A549 treated with AZD2906 at 1 μM for 4 hours (cell line): ENCODE results near the gene SLC4A5. TPM values are rescaled to one million over a fixed set of nuclear protein-coding genes. Genes with fewer than 3 reads are reported as not detected.

ENCODE experiments used
- total RNA-seq: library from RNA; stranded (reverse); fragments of 200-300 nt; extraction: Qiagen RNA extraction; gene quantifications from 5 replicates; pipeline ENCODE4 v1.2.3, GENCODE V29; 2022

SLC4A5 gene, protein sequence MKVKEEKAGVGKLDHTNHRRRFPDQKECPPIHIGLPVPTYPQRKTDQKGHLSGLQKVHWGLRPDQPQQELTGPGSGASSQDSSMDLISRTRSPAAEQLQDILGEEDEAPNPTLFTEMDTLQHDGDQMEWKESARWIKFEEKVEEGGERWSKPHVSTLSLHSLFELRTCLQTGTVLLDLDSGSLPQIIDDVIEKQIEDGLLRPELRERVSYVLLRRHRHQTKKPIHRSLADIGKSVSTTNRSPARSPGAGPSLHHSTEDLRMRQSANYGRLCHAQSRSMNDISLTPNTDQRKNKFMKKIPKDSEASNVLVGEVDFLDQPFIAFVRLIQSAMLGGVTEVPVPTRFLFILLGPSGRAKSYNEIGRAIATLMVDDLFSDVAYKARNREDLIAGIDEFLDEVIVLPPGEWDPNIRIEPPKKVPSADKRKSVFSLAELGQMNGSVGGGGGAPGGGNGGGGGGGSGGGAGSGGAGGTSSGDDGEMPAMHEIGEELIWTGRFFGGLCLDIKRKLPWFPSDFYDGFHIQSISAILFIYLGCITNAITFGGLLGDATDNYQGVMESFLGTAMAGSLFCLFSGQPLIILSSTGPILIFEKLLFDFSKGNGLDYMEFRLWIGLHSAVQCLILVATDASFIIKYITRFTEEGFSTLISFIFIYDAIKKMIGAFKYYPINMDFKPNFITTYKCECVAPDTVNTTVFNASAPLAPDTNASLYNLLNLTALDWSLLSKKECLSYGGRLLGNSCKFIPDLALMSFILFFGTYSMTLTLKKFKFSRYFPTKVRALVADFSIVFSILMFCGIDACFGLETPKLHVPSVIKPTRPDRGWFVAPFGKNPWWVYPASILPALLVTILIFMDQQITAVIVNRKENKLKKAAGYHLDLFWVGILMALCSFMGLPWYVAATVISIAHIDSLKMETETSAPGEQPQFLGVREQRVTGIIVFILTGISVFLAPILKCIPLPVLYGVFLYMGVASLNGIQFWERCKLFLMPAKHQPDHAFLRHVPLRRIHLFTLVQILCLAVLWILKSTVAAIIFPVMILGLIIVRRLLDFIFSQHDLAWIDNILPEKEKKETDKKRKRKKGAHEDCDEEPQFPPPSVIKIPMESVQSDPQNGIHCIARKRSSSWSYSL
- 0.15 to 0.47 TPM (median 0.24 TPM) in 5 replicates for total RNA-seq

DNA sequence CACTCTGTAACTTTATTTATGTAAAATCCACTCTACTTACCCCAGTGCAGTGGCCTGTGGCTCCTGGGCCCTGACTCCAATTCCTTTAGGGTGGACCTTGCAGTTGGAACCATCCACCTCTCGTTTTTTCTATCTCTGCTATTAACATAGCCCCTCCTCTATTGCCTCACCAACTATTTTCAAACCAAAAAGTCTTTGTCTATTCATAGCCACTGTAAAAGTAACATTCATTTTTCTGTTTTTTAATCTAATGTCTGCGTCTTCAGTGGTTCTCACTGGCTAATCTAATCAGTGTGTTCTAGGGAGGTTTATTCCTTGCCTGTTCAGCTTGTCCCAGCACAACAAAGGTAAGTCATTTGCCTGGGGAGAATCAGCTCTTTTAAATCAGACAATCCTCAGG is at the start of gene SLC4A5:
Gene SLC4A5 (minus strand): TSS at position 101 of the 400 bp plus-strand sequence. CDS start 28,393 bp downstream, outside the sequence.

DNA sequence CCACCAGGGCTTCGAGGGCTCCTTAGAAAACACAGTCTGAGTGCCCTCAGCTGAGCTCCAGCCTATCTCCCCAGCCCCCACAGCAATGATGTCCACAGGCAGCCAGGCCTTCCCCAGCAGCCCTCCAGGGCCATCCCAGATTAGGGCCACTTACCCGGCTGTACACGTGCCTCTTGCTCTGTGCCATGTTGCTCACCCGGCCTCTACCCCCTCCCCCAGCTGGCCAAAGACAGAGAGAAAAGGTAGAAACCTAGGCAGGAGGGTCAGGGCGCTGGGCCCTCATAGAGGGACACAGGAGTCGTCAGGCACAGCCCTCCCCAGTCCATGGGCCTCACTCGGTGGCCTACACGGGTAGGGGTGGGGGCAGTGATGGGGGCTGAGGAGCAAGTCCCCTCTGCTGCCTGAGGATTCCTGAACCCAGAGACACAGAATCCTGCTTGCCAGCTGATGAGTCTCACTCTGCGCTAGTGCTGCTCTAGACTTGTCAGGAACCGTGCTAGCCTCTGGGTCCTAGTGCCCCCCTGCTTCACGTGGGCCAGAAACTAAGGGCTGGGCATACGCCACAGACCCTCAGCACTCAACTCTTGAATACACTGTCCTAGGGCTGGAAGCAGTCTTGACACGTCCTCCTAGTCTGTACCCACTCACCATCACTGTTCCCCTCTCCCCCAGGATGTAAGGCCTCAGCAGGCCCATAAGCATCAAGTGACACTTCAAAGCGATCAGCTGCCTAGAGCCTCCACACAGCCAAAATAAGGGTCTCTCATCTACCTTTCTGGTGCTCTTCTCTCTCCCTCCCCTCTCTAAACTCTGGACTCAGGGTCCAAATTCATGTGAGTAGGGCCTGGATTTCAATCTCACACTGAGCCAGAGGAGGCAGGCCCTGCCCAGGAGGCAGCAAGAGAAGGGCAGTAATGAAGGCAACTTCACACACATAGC is 36.9 kb upstream of the SLC4A5 start, which contains the start of gene DCTN1:
Gene DCTN1 (minus strand): TSS at position 461 of the 939 bp plus-strand sequence. CDS start 274 bp downstream, at position 187.

DNA sequence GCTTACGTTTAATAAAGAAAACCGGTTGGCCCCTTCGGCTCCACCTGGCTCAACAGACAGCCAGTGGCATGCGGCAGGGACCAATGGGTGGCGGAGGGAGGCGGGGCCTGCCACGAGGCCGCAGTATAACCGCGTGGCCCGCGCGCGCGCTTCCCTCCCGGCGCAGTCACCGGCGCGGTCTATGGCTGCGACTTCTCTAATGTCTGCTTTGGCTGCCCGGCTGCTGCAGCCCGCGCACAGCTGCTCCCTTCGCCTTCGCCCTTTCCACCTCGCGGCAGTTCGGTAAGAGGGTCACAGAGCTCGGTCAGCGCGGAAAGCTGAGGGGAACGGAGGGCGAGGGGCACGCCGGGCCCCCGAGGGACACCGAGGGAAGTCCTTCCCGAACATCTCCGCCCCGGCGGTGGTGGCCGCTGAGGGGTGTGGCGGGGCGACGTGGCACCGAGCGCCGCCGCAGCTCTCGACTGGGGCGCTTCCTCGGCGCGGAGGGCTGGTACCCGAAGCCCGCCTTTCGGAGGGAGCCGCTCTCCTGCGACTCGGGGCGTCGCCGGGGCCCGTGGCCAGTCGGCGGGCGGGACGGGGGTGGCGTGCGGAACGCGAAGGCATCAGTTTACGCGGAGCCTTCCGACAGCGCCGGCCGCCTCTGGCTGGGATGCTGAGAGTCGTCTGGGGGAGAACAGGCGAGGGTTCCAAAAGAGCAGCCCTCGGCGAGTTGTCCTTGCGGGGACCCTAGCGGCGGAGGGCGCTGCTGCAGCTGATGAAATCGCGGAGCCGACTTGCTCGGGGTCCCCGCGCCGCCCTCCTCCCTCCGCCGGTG is 144.5 kb downstream of the SLC4A5 start, which contains the start of gene MTHFD2:
Gene MTHFD2 (plus strand): TSS at position 155 of the 814 bp plus-strand sequence. CDS start 27 bp downstream, at position 182.

DNA sequence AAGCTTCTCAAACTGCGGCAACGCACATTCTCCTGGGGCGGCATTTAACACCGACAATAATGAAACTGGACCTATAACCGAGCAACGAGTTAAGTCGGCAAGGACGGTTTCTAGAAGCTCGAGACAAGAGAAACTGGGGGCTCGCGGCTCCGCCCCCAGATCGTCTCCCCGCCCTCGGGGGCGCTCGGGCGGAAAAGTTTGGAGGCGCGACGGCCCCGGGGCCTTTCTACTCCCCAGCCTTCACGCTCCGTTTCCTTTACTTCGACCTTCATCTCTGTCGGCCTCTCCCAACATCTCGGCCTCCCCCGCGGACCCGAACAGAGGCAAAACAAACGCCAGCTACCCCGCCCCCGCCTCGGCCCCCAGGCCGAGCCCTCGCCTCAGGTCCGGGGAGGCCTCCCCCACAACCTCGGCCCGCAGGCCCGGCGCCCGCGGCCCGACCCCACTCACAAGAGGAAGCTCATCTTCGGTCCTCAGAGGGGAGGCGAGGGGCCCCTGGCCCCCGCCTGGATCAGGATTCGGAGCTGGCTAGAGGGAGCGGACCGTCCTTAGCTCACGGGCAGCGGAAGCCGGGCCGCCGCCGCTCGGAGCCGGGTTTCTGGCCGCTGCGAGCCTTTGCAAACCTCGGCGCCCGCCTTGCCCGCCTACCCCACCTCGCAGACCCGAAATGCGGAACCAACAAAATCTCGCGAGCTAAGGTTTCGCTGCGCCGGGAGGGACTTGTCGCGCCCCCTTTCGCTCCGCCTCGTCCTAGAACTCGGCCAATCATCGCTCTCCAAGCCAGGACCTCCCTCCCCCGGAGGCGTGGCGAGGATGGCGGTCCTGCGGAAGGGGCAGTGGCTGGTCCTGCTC is 164.8 kb downstream of the SLC4A5 start, which contains the start of gene MOB1A:
Gene MOB1A (minus strand): TSS at position 669 of the 852 bp plus-strand sequence. CDS start 205 bp downstream, at position 464.

Other genes with a start within 250 kb of the SLC4A5 start
- gene BOLA3, start 195.5 kb downstream of the SLC4A5 start, total RNA-seq, result 117 to 140 TPM (median 121 TPM) in 5 replicates
- 72.8 to 79.4 TPM (median 78.2 TPM) in 5 replicates for gene MOB1A, start 164.5 kb downstream of the SLC4A5 start, total RNA-seq
- gene MTHFD2, start 144.8 kb downstream of the SLC4A5 start, total RNA-seq, result 138 to 150 TPM (median 145 TPM) in 5 replicates
- gene DCTN1, start 36.9 kb upstream of the SLC4A5 start, total RNA-seq, result 112 to 150 TPM (median 144 TPM) in 5 replicates
- 2.4 to 3.6 TPM (median 3.2 TPM) in 5 replicates for gene C2orf81, start 78.2 kb upstream of the SLC4A5 start, total RNA-seq
- gene WDR54, start 78.3 kb upstream of the SLC4A5 start, total RNA-seq, result 76.9 to 92.7 TPM (median 91.5 TPM) in 5 replicates
- gene RTKN, start 98.5 kb upstream of the SLC4A5 start, total RNA-seq, result 18.7 to 24.5 TPM (median 22.4 TPM) in 5 replicates
- gene INO80B, start 111.7 kb upstream of the SLC4A5 start, total RNA-seq, result 43.7 to 51.1 TPM (median 48.7 TPM) in 5 replicates
- 49.4 to 85.1 TPM (median 81.5 TPM) in 5 replicates for gene WBP1, start 115.0 kb upstream of the SLC4A5 start, total RNA-seq
- 44.0 to 55.8 TPM (median 52.5 TPM) in 5 replicates for gene MOGS, start 122.0 kb upstream of the SLC4A5 start, total RNA-seq
- gene MRPL53, start 129.3 kb upstream of the SLC4A5 start, total RNA-seq, result 93.9 to 164 TPM (median 141 TPM) in 5 replicates
- 10.5 to 16.0 TPM (median 13.2 TPM) in 5 replicates for gene CCDC142, start 139.6 kb upstream of the SLC4A5 start, total RNA-seq
- gene TTC31, start 139.7 kb upstream of the SLC4A5 start, total RNA-seq, result 13.2 to 17.7 TPM (median 15.2 TPM) in 5 replicates
- 3.2 to 4.3 TPM (median 3.8 TPM) in 5 replicates for gene LBX2, start 156.2 kb upstream of the SLC4A5 start, total RNA-seq
- 29.9 to 35.0 TPM (median 31.9 TPM) in 5 replicates for gene PCGF1, start 164.3 kb upstream of the SLC4A5 start, total RNA-seq
- gene TLX2, start 171.0 kb upstream of the SLC4A5 start, total RNA-seq, result 0.24 to 0.37 TPM (median 0.30 TPM) in 5 replicates
- 0.07 to 0.15 TPM (median 0.13 TPM) in 5 replicates for gene DQX1, start 182.8 kb upstream of the SLC4A5 start, total RNA-seq
- gene AUP1, start 186.3 kb upstream of the SLC4A5 start, total RNA-seq, result 185 to 250 TPM (median 238 TPM) in 5 replicates
- gene HTRA2, start 186.5 kb upstream of the SLC4A5 start, total RNA-seq, result 33.1 to 41.7 TPM (median 39.3 TPM) in 5 replicates
- gene LOXL3, start 210.5 kb upstream of the SLC4A5 start, total RNA-seq, result 0.31 to 0.60 TPM (median 0.49 TPM) in 5 replicates
- 3.4 to 4.9 TPM (median 4.4 TPM) in 5 replicates for gene DOK1, start 211.3 kb upstream of the SLC4A5 start, total RNA-seq